ENCODE measurements around the gene AFM. TPM values are rescaled to one million over a fixed set of nuclear protein-coding genes. Genes with fewer than 3 reads are reported as not detected.

Gene AFM
- total and polyA plus RNA-seq, 11 donors, result not detected

GRCh38 chr4:73440653-73441052 lies 40.9 kb upstream of the AFM start:
- TF ChIP-seq CTCF (IDR thresholded peaks at IDR 0.05) (no peak), POLR2A (IDR thresholded peaks at IDR 0.05) (no peak)

GRCh38 chr4:73442275-73442674 lies 39.3 kb upstream of the AFM start:
- H3K9me3 ChIP-seq, result no peaks in the 10 kb centered on the region
- no peak for DNase-seq
- no peaks in the 10 kb centered on the region for H3K36me3 ChIP-seq
- H3K27ac ChIP-seq, result no peak overlapping the region
- no peak overlapping the region for H3K4me3 ChIP-seq
- peaks cover 0 to 4% (median 0%) of the 10 kb centered on the region in 9 donors for H3K27me3 ChIP-seq
- H3K4me1 ChIP-seq, result no peaks in the 10 kb centered on the region
- 74 to 78% (median 77%) methylated on average over 5 of the region's 5 CpGs for WGBS, 4 donors
- TF ChIP-seq CTCF (IDR thresholded peaks at IDR 0.05), result no peak
- ATAC-seq, result no peak
- intact Hi-C loops (cut with DNase I), result no loop called here

More at GRCh38 chr4:73440653-73441052, 40.9 kb upstream of the AFM start:
- 89 to 93% (median 92%) methylated on average over 3 of the region's 3 CpGs for whole genome bisulfite sequencing, 4 donors
- intact Hi-C loops (cut with DNase I), result no loop called here
- no peak overlapping the region for H3K27ac ChIP-seq
- H3K36me3 ChIP-seq, result no peaks in the 10 kb centered on the region
- ATAC-seq (no peak), DNase-seq (no peak)
- H3K9me3 ChIP-seq, result no peaks in the 10 kb centered on the region
- no peak overlapping the region for H3K4me3 ChIP-seq
- H3K27me3 ChIP-seq, result peaks cover 0 to 4% (median 0%) of the 10 kb centered on the region in 9 donors
- H3K4me1 ChIP-seq, result no peaks in the 10 kb centered on the region

- peaks cover 0 to 4% (median 0%) of the 10 kb centered on the region in 9 donors for H3K27me3 ChIP-seq
- no peak overlapping the region for H3K27ac ChIP-seq
- H3K4me1 ChIP-seq, result no peaks in the 10 kb centered on the region
- ATAC-seq, result no peak
- no peak for TF ChIP-seq CTCF (IDR thresholded peaks at IDR 0.05)
- TF ChIP-seq POLR2A (IDR thresholded peaks at IDR 0.05), result no peak
- H3K4me3 ChIP-seq, result no peak overlapping the region
- no peaks in the 10 kb centered on the region for H3K36me3 ChIP-seq
- no peak for DNase-seq
- intact Hi-C loops (cut with DNase I), result no loop called here
- H3K9me3 ChIP-seq, result no peaks in the 10 kb centered on the region
- 44 to 56% (median 54%) methylated on average over 3 of the region's 3 CpGs for WGBS, 4 donors
Observed at GRCh38 chr4:73443224-73443623, 38.3 kb upstream of the AFM start.

DNA sequence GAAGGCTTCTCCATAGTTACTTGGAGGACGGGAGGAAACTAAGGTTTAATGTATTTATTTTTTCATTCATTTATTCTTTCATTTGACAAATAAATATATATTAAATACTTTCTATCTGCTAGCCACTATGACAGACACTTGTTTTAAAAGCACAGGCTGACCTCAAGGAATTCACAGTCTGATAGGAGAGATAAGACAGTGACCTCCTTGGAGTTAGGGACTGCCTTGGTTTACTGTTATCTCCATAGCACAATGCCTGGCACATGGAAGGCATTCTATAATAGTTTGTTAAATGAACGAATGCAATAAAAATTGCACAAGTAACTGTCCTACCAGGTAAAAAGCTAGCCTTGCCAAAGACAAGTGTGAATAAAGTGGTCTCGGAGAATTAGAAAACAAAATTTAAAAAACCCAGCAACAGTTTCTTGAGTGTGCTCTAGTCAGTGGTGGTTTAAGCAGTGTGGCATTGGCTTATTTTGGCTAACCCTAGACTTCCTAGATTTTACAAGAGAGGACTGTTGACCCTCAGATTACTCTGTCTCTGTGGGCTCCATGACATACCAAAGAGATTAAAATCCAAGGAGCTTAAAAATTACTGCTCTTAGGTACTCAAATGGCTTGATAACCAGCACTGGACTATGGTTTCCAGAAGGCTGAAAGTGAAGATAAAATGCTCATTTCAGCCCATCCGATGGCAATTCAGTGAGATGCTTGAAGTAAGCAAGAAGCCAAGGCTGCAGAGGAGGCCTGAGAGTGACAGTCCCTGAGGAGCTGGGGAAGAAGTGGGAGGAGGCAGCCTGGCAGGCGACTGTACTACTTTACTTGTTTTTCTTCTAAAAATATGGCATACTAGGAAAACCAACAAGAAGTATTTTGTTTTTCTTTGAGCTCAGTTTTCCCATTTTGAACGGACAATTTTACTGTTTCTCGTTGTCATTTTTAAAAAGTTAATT lies 35.9 kb upstream of the AFM start:
- TF ChIP-seq POLR2A (IDR thresholded peaks at IDR 0.05) (no peak), CTCF (IDR thresholded peaks at IDR 0.05) (no peak)
- ATAC-seq (no peak), DNase-seq (no peak)
- WGBS, 4 donors, result 68 to 75% (median 73%) methylated on average over 7 of the region's 7 CpGs
- Histone ChIP-seq H3K9me3 (no peaks in the 10 kb centered on the region), H3K27me3 (peaks cover 0 to 2% (median 0%) of the 10 kb centered on the region in 9 donors), H3K4me3 (no peak overlapping the region), H3K4me1 (peaks cover 0 to 4% (median 0%) of the 10 kb centered on the region in 12 donors), H3K36me3 (no peaks in the 10 kb centered on the region), H3K27ac (no peak overlapping the region)
- intact Hi-C loops (cut with DNase I), result no loop called here

Data from heart left ventricle (tissue), 16 donors.